Hepatocyte (in vitro differentiated cells): ENCODE data around the gene SLC23A2. TPM values are rescaled to one million over a fixed set of nuclear protein-coding genes. Genes with fewer than 3 reads are reported as not detected.
"Not testable (repeated sequence)": the region's sequence is repeated elsewhere in the genome, so short reads cannot be mapped to it uniquely, and the experiment has no call there.

Experiments
- DNase-seq: peaks from one replicate; pipeline ENCODE4 v3.0.0-alpha.2; 2016; ENCODE audit warnings: low spot score
- H2AFZ ChIP-seq: fragments of 200-600 bp; sonication (generic); 2 replicates; pipeline ENCODE4 v1.6.0; 2016; ENCODE audit warnings: antibody characterized with exemption, mild to moderate bottlenecking
- H3K27ac ChIP-seq: fragments of 200-600 bp; sonication (generic); 2 replicates; pipeline ENCODE4 v1.5.1; 2016; ENCODE audit warnings: mild to moderate bottlenecking
- H3K27me3 ChIP-seq: fragments of 200-600 bp; sonication (generic); 2 replicates; pipeline ENCODE4 v1.6.1; 2016
- H3K36me3 ChIP-seq: fragments of 200-600 bp; sonication (generic); replicated peaks from 2 replicates; pipeline ENCODE4 v1.5.1; 2016; ENCODE audit warnings: low read depth; ENCODE audit not compliant: insufficient read depth
- H3K4me1 ChIP-seq: fragments of 200-600 bp; sonication (generic); 2 replicates; pipeline ENCODE4 v1.5.1; 2016; ENCODE audit warnings: mild to moderate bottlenecking, moderate library complexity; ENCODE audit not compliant: insufficient read depth
- H3K4me2 ChIP-seq: fragments of 200-600 bp; sonication (generic); 2 replicates; pipeline ENCODE4 v1.6.0; 2016
- H3K4me3 ChIP-seq: fragments of 200-600 bp; sonication (generic); 2 replicates; pipeline ENCODE4 v1.5.1; 2016; ENCODE audit warnings: mild to moderate bottlenecking
- H3K79me2 ChIP-seq: fragments of 200-600 bp; sonication (generic); 2 replicates; pipeline ENCODE4 v1.6.0; 2017; ENCODE audit warnings: mild to moderate bottlenecking
- H3K9me2 ChIP-seq: fragments of 200-600 bp; sonication (generic); replicated peaks from 2 replicates; pipeline ENCODE4 v1.6.0; 2017; ENCODE audit warnings: mild to moderate bottlenecking; ENCODE audit not compliant: insufficient read depth
- H3K9me3 ChIP-seq: fragments of 200-600 bp; sonication (generic); 2 replicates; pipeline ENCODE4 v1.5.1; 2016; ENCODE audit warnings: low read depth, mild to moderate bottlenecking
- H4K20me1 ChIP-seq: fragments of 200-600 bp; sonication (generic); 2 replicates; pipeline ENCODE4 v1.6.0; 2016; ENCODE audit warnings: mild to moderate bottlenecking; ENCODE audit not compliant: insufficient read depth, poor library complexity, severe bottlenecking
- EZH2 ChIP-seq: fragments of 200-600 bp; sonication (generic); IDR thresholded peaks from 2 replicates; pipeline ENCODE4 v1.6.1; 2016; ENCODE audit warnings: antibody characterized with exemption, mild to moderate bottlenecking, borderline replicate concordance
- EZH2phosphoT487 ChIP-seq: fragments of 200-600 bp; sonication (generic); IDR thresholded peaks from one replicate; pipeline ENCODE4 v1.6.1; 2018; ENCODE audit warnings: antibody characterized with exemption, mild to moderate bottlenecking, low read depth, moderate library complexity; ENCODE audit not compliant: unreplicated experiment, severe bottlenecking
- WGBS: methylation state at CpG from one replicate; pipeline ENCODE4 v1.1.6; 2016; ENCODE audit warnings: low lambda C conversion rate; ENCODE audit errors: missing lambda C conversion rate; 5-methylcytosine and 5-hydroxymethylcytosine counted together
- polyA plus RNA-seq: library from polyadenylated mRNA; unstranded; fragments of >200 nt; fragmentation: Nextera tagmentation; extraction: Ambion mirVana; gene quantifications from 2 replicates; pipeline ENCODE4 v1.2.1, GENCODE V29; 2016
- total RNA-seq: library from RNA; depleted of rRNA; stranded (reverse); fragments of >200 nt; gene quantifications from 2 replicates; pipeline ENCODE4 v1.2.3, GENCODE V29; 2014
- TF ChIP-seq, protein P1 (sequence below): fragments of 200-600 bp; sonication (generic); IDR thresholded peaks from 2 replicates; pipeline ENCODE4 v1.5.1; 2016; ENCODE audit warnings: antibody characterized with exemption, mild to moderate bottlenecking; ENCODE audit not compliant: poor library complexity

SLC23A2 gene
- total and polyA plus RNA-seq, 2 experiments from 2014 or later = 8.2 to 13.3 TPM

DNA sequence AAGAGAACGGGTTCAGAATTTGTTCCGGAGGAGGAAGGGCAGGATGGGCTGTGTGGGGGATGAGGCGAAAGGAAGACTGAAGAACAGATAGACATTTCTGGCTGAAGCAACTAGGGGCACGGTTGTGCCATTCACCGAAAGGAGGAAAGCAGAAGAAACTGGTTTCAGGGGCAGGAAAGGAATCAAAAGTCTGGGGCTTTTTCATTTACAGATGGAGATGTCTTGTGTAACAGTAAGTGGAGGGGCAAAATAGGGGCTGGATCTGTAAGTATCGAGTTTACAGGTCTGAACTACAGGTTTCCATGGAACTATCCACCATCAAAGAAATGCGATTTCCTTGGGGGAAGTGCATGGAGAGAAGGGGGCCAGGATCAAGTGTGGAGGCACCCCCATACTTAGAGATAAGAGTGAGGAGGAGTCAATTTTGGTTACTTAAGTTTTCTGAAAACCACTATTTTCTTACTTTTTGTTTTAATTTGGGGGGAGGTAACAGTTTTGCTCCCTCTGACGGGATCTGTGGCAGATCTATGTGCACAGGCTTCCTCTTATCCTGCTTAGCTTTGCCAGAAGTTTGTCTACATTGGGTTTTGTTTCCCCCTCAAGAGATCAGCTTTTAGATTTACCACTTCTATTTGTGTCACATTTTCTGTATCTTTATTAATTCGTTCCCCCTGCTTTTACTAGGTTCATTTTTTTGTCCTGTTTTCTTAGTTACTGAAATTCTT is 120.1 kb downstream of the SLC23A2 start:
- Histone ChIP-seq H3K27me3 (no peaks in the 10 kb centered on the region), H3K4me3 (no peak overlapping the region), H3K27ac (no peak overlapping the region), H3K9me2 (no peaks in the 10 kb centered on the region), H2AFZ (no peak overlapping the region), H3K9me3 (no peaks in the 10 kb centered on the region), H3K79me2 (no peaks in the 10 kb centered on the region), H3K36me3 (no peaks in the 10 kb centered on the region), H3K4me2 (no peak overlapping the region), H3K4me1 (no peaks in the 10 kb centered on the region), H4K20me1 (no peaks in the 10 kb centered on the region)
- 90% methylated on average over 9 of the region's 9 CpGs for WGBS
- no peak for TF ChIP-seq EZH2
- TF ChIP-seq, protein P1, sequence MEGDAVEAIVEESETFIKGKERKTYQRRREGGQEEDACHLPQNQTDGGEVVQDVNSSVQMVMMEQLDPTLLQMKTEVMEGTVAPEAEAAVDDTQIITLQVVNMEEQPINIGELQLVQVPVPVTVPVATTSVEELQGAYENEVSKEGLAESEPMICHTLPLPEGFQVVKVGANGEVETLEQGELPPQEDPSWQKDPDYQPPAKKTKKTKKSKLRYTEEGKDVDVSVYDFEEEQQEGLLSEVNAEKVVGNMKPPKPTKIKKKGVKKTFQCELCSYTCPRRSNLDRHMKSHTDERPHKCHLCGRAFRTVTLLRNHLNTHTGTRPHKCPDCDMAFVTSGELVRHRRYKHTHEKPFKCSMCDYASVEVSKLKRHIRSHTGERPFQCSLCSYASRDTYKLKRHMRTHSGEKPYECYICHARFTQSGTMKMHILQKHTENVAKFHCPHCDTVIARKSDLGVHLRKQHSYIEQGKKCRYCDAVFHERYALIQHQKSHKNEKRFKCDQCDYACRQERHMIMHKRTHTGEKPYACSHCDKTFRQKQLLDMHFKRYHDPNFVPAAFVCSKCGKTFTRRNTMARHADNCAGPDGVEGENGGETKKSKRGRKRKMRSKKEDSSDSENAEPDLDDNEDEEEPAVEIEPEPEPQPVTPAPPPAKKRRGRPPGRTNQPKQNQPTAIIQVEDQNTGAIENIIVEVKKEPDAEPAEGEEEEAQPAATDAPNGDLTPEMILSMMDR = no peak
- TF ChIP-seq EZH2phosphoT487 = no peak
- DNase-seq = no peak

DNA sequence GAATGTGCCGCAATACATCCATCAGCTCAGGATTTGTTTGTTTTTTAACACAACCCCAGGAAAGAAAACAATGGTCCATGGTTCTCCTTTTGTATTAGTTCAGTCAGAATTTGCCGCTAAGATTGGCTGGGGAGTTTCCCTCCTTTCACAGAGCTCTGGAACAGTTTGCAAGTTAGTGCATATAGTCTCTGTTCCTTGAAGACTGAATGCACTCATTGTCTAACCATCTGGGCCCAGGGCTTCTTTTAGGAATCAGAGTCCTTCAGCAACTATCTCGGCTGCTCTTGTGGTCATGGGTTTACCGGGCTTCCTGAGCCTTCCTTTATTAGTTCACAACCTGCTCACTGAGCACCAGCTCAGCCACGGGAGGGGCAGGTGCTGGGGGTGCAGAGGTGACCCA is 121.3 kb downstream of the SLC23A2 start:
- Histone ChIP-seq H3K9me2 (no peaks in the 10 kb centered on the region), H3K4me2 (no peak overlapping the region), H3K36me3 (no peaks in the 10 kb centered on the region), H3K79me2 (no peaks in the 10 kb centered on the region), H3K27me3 (no peaks in the 10 kb centered on the region), H3K9me3 (no peaks in the 10 kb centered on the region), H2AFZ (no peak overlapping the region), H3K27ac (no peak overlapping the region), H4K20me1 (no peaks in the 10 kb centered on the region), H3K4me3 (no peak overlapping the region), H3K4me1 (no peaks in the 10 kb centered on the region)
- TF ChIP-seq, protein P1 = no peak
- no peak for TF ChIP-seq EZH2phosphoT487
- TF ChIP-seq EZH2 = no peak
- DNase-seq = no peak
- 88% methylated on average over 5 of the region's 5 CpGs for WGBS

DNA sequence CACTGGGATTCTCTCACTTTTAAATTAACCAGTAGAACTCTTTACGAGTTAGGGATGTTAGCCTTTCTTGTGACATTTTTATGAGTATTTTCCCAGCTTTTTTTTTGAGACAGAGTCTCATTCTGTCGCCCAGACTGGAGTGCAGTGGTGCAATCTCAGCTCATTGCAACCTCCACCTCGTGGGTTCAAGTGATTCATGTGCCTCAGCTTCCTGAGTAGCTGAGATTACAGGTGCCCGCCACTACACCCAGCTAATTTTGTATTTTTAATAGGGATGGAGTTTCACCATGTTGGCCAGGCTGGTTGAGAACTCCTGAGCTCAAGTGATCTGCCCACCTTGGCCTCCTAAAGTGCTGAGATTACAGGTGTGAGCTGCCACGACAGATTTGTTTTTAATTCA is 123.2 kb downstream of the SLC23A2 start:
- H3K79me2 ChIP-seq, H3K4me1 ChIP-seq, H3K27me3 ChIP-seq, H3K4me3 ChIP-seq, H3K4me2 ChIP-seq, H2AFZ ChIP-seq, H3K36me3 ChIP-seq, DNase-seq, H3K27ac ChIP-seq, H4K20me1 ChIP-seq, H3K9me3 ChIP-seq, H3K9me2 ChIP-seq: not testable (repeated sequence)
- WGBS = 81% methylated on average over 5 of the region's 5 CpGs

DNA sequence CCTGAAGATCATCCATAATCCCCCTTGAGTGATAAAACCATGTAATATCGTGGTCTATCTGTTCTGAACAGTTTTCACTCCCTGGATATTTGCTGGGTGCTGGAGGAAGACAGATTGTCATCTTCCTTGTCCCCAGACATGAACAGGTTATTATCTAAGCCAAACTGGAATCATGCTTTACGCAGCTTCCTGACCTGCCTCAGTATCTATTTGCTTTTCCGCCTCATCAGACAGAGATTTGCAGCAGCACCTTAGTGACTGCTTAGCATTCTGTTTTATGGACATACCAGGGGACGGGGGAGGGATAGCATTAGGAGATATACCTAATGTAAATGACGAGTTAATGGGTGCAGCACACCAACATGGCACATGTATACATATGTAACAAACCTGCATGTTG is 124.6 kb downstream of the SLC23A2 start:
- Histone ChIP-seq H3K4me3 (no peak overlapping the region), H3K79me2 (no peaks in the 10 kb centered on the region), H3K27me3 (no peaks in the 10 kb centered on the region), H3K4me1 (no peaks in the 10 kb centered on the region), H3K27ac (no peak overlapping the region), H4K20me1 (no peaks in the 10 kb centered on the region), H3K9me3 (no peaks in the 10 kb centered on the region), H2AFZ (no peak overlapping the region), H3K36me3 (no peaks in the 10 kb centered on the region), H3K4me2 (no peak overlapping the region), H3K9me2 (no peaks in the 10 kb centered on the region)
- TF ChIP-seq EZH2 (no peak), EZH2phosphoT487 (no peak)
- TF ChIP-seq, protein P1 = no peak
- WGBS = 58% methylated on average over 5 of the region's 5 CpGs
- no peak for DNase-seq
